ENCODE data around the gene SFXN5. TPM values are rescaled to one million over a fixed set of nuclear protein-coding genes. Genes with fewer than 3 reads are reported as not detected.
A peak's percentile ranks its signal among the peaks of the same experiment; 100 is the strongest.

The SFXN5 gene
- total and polyA plus RNA-seq, 11 donors = 6.0 to 12.5 (median 8.7) TPM

DNA sequence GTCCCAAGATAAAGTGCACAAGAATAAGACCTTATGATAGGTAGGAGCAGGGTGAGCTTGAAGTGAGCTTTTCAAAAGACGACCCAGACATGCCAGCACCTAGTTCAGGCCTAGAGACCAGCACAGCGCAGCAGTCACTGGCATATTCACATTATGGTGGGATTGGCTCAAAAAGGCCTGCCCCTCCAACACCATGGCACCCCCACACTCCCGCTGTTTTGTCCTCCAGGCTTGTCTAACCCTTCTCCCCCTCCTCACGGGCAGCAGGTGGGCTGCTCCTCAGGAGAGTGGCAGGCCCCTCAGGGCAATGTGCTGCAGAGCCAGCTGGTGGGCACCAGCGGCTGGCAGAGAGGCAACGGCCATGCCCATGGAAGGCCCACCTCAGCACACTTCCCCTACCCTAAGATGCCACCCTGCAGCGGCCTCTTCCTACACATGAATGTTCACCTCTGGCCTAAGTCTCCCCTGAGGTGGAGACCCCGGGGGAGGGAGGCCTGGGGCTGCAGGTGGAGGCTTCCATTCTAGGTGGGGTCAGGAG is 128.6 kb downstream of the SFXN5 start:
- H3K27ac ChIP-seq = no peak overlapping the region
- WGBS, 4 donors = 93 to 99% (median 97%) methylated on average over 7 to 8 of the region's 8 CpGs
- TF ChIP-seq POLR2A (IDR thresholded peaks at IDR 0.05) = no peak
- TF ChIP-seq, protein P1, sequence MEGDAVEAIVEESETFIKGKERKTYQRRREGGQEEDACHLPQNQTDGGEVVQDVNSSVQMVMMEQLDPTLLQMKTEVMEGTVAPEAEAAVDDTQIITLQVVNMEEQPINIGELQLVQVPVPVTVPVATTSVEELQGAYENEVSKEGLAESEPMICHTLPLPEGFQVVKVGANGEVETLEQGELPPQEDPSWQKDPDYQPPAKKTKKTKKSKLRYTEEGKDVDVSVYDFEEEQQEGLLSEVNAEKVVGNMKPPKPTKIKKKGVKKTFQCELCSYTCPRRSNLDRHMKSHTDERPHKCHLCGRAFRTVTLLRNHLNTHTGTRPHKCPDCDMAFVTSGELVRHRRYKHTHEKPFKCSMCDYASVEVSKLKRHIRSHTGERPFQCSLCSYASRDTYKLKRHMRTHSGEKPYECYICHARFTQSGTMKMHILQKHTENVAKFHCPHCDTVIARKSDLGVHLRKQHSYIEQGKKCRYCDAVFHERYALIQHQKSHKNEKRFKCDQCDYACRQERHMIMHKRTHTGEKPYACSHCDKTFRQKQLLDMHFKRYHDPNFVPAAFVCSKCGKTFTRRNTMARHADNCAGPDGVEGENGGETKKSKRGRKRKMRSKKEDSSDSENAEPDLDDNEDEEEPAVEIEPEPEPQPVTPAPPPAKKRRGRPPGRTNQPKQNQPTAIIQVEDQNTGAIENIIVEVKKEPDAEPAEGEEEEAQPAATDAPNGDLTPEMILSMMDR (IDR thresholded peaks at IDR 0.05) = no peak
- H3K27me3 ChIP-seq = no peaks in the 10 kb centered on the region
- DNase-seq = peak in 1 of 5 donors; percentile 10
- H3K36me3 ChIP-seq = peaks cover 0 to 12% (median 0%) of the 10 kb centered on the region in 9 donors
- ATAC-seq = no peak
- H3K9me3 ChIP-seq = no peaks in the 10 kb centered on the region
- intact Hi-C loops (cut with DNase I) = no loop called here
- no peaks in the 10 kb centered on the region for H3K4me1 ChIP-seq
- H3K4me3 ChIP-seq = no peak overlapping the region

DNA sequence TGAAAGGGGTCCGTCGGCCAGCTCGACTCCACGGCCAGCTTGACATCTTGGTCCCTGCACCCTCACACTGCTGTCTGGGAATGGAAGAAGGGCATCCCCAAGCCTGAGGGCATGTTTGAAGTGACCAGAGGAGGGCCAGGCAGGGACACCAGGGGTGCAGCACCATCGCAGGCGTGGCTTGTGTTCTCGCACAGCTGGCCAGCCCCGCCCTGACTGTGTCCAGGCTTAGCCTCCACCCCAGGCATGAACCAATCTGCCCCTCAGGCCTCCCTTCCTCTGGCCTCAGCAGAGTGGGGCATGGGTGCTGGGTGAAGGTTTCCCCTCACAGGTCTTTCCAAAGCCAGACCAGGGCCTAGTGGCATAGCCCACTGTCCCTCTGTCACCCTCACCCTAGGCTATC is 129.2 kb downstream of the SFXN5 start:
- peak in 1 of 5 donors; percentile 44 for DNase-seq
- H3K9me3 ChIP-seq = no peaks in the 10 kb centered on the region

DNA sequence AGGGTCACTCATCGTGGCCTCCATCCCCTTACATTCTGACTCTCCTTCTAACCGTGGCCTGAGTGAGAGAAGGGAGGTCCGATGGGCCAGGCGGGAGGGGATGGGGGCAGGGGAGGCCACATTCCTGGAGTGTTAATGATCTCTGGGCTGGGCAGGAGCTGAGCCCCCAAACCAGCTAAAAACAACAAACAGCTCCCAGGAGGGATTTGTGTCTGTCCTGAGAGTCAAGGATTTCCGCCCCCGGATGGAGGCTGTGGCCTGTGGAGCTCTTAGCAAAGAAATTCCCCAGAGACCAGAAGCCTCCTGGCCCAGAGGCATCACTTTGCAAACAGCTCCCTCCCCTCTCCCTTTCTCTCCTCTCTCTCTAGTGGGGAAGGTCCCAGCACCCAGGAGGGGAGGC is 130.7 kb downstream of the SFXN5 start:
- peak in 1 of 4 donors; percentile 8 for ATAC-seq
- 36 to 71% (median 66%) methylated on average over 6 of the region's 6 CpGs for WGBS, 4 donors

More for the DNA sequence above, 129.2 kb downstream of the SFXN5 start:
- H3K4me1 ChIP-seq = no peaks in the 10 kb centered on the region
- no peak overlapping the region for H3K4me3 ChIP-seq
- ATAC-seq = no peak
- H3K27ac ChIP-seq = no peak overlapping the region
- peaks cover 0 to 12% (median 0%) of the 10 kb centered on the region in 9 donors for H3K36me3 ChIP-seq
- no peak for TF ChIP-seq POLR2A (IDR thresholded peaks at IDR 0.05)
- TF ChIP-seq, protein P1 (IDR thresholded peaks at IDR 0.05) = no peak
- no peaks in the 10 kb centered on the region for H3K27me3 ChIP-seq
- intact Hi-C loops (cut with DNase I) = no loop called here
- 83 to 95% (median 94%) methylated on average over 5 to 8 of the region's 8 CpGs for WGBS, 4 donors

DNA sequence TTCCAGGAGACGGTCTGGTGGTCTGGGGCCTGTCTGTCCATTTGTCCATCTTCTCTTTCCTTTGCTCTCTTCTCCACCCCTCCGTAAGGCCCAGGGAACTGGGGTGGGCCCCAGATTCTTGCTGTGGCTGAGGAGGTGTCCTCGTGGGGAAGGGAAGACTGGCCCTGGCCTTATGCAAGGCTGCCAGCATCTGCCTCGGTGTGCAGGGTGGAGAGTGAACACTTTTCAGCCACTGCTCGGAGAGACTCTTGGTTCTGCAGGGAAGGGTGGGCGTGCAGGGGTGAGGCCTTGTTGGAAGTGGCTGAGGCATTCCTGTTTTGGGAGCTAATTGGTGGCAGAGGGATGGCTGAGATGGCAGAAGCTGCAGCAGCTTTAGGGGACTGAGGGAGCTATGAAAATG is 131.2 kb downstream of the SFXN5 start:
- Histone ChIP-seq H3K9me3 (no peaks in the 10 kb centered on the region), H3K4me1 (peaks cover 0 to 8% (median 0%) of the 10 kb centered on the region in 12 donors), H3K36me3 (peaks cover 0 to 12% (median 0%) of the 10 kb centered on the region in 9 donors), H3K27me3 (no peaks in the 10 kb centered on the region), H3K27ac (no peak overlapping the region), H3K4me3 (no peak overlapping the region)
- ATAC-seq (no peak), DNase-seq (peak in 1 of 5 donors; percentile 31)
- intact Hi-C loops (cut with DNase I) = no loop called here
- no peak for TF ChIP-seq POLR2A (IDR thresholded peaks at IDR 0.05)
- TF ChIP-seq, protein P1 (IDR thresholded peaks at IDR 0.05) = no peak
- WGBS, 4 donors = 84 to 89% (median 86%) methylated on average over 6 of the region's 6 CpGs

More for the DNA sequence above, 130.7 kb downstream of the SFXN5 start:
- no peaks in the 10 kb centered on the region for H3K9me3 ChIP-seq
- intact Hi-C loops (cut with DNase I) = no loop called here
- no peak overlapping the region for H3K27ac ChIP-seq
- peaks cover 0 to 8% (median 0%) of the 10 kb centered on the region in 12 donors for H3K4me1 ChIP-seq
- peaks cover 0 to 12% (median 0%) of the 10 kb centered on the region in 9 donors for H3K36me3 ChIP-seq
- no peak for TF ChIP-seq POLR2A (IDR thresholded peaks at IDR 0.05)
- H3K4me3 ChIP-seq = no peak overlapping the region
- H3K27me3 ChIP-seq = no peaks in the 10 kb centered on the region
- peak in 1 of 5 donors; percentile 54 for DNase-seq

DNA sequence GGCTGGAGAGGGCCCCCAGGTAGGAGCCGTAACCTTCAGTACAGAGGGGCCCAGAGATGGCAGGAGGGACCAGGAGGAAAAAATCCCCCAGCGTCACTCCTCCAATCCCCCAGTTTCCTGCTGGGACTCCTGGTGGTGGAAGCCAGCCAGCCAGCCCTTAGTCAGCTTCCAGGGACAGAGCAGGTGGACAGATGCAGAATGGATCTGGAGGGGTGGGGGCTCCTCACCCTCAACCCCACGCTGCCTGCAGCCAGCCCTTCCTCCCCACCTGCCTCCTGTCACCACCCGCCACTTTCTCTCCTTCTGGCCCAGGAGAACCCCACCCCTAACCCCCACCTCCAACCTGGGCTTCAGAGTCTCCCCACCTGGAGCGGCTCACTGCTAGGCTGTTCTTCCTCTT is 133.1 kb downstream of the SFXN5 start:
- TF ChIP-seq, protein P1 (IDR thresholded peaks at IDR 0.05) = no peak
- TF ChIP-seq POLR2A (IDR thresholded peaks at IDR 0.05) = no peak
- no peak for ATAC-seq
- peaks cover 0 to 4% (median 0%) of the 10 kb centered on the region in 9 donors for H3K36me3 ChIP-seq
- intact Hi-C loops (cut with DNase I) = no loop called here
- H3K4me3 ChIP-seq = no peak overlapping the region
- no peaks in the 10 kb centered on the region for H3K9me3 ChIP-seq
- peaks cover 0 to 8% (median 0%) of the 10 kb centered on the region in 12 donors for H3K4me1 ChIP-seq
- no peak overlapping the region for H3K27ac ChIP-seq
- H3K27me3 ChIP-seq = no peaks in the 10 kb centered on the region
- peak in 1 of 5 donors; percentile 40 for DNase-seq
- 67 to 85% (median 78%) methylated on average over 5 of the region's 5 CpGs for WGBS, 4 donors

All from heart left ventricle (tissue), 16 donors.